COLO829 (cell line): ENCODE data around the gene KCNMA1.

Source experiments
- DNase-seq: peaks from one replicate; pipeline ENCODE4 v3.0.0; 2012; ENCODE audit warnings: low spot score

KCNMA1 gene

DNA sequence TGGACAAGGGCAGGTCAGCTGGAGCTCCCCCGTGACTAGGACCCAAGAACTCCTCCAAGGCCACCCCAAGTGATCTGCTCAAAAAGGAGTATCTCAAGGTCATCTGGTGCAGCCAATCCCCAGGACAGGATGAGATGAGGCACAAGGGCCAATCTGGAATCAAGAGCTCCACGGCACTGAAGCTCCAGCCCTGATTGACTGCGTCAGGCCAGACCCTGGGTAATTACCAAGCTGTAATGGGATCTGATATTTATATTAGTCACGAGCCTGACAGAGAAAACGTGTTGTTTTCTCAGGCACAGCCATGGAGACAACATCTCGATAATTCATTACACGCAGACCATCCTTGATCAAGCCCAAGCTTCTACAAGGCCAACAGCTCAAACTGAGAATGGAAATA lies 4.2 kb downstream of the KCNMA1 start:
- no peak for DNase-seq

DNA sequence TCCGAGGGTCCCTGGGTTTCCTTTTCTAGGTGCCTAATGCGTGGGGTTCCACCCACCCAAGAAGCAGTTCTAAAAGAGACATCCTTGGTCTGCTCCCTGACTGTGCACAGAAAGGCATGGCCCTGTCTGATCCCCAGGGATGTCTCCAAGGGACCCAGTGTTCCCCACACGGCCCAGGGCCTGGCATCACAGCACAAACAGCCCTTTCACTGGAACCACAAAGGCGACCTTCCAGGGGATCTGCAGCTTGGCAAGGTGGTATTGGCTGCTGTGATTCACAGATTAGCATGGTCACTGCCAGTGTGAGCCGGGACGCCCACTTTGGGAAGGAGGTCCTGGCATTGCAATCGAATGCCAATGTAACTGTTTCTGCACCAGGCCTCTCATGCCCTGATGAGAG lies 6.4 kb downstream of the KCNMA1 start:
- DNase-seq = no peak

DNA sequence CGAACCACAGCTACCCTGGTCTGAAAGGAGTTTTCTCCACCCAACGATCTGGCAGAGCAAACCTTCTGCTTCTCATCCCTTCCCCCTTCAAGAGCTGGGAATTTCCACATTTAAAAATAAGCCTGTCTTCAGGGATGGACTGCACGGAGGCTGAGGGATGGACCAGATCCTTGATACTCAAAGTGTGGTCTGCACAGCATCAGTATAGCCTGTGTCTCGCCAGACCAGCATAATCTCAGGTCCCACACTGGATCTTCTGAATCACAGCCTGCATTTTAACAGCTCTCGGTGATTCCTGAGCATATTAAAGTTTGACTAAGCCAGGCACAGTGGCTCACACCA lies 7.1 kb downstream of the KCNMA1 start:
- no peak for DNase-seq

DNA sequence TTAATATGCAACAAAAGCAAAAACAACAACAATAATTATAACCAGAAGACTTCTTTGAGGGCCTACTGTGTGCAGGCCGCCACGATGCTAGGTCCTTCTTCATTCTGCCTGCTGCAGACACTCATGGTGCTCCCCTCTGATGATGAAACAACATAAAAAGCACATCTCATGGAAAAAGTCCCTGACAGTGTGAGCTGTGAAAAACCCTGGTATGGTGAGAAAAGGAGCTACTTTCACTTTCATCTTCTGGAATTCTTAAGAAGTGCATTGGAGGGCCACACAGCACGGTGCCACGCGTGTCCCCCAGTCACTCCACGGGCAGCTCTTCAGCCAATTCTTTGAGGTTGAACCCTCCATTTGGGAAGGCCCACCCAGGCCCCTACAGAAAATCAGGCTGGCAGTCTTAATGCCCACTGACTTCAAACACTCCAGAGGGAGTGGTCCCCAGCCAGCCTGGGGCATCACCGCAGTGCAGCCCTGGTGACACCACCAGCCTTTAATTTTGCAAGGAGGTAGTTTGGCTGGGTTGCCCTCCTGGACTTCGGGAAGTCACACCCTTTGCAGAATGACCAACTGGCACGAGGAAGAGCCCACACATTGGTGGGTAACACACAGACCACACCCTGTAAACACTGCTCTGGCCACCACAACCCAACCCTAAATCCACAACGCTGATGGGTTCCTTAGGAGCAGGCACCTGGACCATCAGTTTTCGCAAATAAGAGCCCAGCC lies 7.7 kb downstream of the KCNMA1 start:
- DNase-seq = no peak

GRCh38 chr10:77628906-77629730 lies 8.5 kb downstream of the KCNMA1 start:
- DNase-seq = no peak

- no peak for DNase-seq
Measured at GRCh38 chr10:77626266-77626935, 11.2 kb downstream of the KCNMA1 start.

- no peak for DNase-seq
Measured at GRCh38 chr10:77625379-77625778, 12.2 kb downstream of the KCNMA1 start.

GRCh38 chr10:77622889-77623291 lies 14.7 kb downstream of the KCNMA1 start:
- no peak for DNase-seq

- DNase-seq = no peak
Measured at GRCh38 chr10:77620731-77621130, 16.9 kb downstream of the KCNMA1 start.

DNA sequence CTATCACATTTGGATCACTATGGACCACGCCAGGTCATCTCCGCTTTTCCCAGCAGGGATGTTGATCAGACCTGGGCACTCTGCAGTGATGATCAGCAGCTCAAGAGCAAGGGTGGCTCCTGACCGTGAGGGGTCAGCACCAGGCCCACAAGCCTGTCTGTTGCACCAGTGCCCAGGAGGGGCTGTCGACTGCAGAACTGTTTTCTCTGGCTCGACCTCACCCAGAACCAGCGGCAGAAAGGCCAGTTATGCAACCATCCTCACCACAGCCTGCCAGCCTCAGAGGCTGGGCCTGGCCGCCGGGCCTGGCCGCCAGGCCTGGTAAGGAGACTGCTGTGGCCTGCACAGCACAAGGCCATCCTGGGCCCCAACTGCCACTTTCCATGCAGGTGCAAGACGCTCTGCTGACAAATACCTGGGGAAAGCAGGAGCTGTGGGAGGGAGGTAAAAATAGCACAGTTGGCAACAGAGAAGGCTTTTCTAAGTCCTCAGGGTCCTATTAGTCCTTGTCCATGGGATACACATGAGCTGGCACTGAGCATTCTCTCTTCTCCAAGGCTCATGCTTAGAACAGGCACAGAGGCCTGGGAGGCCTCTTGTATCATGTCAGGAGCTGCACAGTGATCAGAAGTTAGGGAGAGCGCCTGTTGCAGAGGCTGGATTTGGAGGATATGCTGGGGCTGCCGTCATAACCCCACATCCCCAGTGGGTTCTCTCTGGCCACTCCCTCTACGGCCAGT lies 17.5 kb downstream of the KCNMA1 start:
- DNase-seq = no peak

DNA sequence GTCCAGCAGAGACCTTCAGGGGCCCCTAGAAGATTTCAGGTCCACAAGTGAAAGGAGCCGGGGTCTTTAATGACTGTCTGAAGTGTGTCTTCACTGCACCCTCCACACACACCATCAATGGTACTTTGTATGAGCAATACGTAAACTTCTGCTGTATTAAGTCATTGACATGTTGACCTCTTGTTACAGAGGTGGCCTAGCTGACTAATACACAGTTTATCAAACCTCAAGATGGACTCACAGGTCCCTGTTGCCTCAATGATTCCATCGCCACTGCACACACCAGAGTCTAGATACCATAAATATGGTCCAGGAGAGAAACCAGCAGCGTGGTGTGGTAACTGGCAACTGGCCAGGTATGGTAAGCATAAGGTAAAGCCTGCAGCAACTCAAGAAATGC lies 19.5 kb downstream of the KCNMA1 start:
- no peak for DNase-seq

DNA sequence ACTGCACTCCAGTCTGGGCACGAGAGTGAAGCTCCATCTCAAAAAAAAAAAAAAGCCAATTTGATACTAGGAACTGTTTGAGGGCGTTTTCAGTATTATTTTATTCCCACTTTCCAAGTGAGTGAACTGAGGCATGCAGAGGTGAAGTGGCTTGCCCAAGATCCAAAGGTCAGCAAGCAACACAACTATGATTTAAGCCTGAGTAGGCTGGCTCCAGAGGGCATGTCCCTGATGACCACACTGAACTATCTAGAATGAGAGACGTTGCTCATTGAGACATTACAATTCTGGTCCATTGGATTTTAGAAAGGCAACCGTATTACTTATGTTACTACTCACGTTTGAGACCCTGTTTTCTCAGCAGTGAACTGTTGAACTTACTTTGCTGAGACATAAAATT lies 20.8 kb downstream of the KCNMA1 start:
- DNase-seq = no peak

DNA sequence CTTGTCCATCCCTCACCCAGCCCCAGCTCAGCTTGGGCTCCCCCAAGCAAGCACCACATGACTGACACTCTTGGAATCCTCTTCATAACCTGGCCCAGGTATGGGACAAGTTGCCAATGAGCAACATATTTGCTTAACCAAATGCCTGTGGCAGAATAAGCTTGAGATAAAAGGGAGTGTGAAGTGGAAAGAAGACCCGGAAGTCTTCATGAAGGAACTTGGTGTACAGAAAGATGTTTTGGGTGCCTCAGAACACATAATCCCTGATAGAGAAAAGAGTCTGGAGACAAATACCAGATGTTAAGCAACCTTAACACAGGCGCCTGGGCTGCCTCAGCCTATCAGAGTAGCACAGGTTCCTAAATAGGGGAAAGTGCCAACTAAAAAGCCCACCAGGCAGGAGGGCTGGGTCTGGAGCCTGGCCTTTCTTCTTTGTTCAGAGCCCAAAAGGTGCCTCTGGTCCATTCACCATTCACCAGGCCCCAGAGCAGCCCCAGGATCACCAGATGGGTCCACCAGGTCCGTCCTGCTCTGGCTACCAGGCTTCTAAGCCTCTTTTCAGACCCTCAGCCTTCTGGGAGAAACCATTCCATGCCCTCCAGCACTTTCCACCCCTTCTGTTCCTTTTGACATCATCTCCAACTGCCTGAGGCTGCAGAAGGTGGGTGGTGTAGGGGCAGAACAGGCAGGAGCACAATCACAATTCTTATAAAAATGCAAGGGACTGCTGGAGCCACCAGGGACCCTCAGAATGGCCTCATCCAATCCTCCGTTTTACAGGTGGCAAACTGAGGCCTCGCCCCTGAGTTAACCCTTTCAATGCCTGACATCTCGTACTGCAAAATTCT lies 22.6 kb downstream of the KCNMA1 start:
- no peak for DNase-seq

DNA sequence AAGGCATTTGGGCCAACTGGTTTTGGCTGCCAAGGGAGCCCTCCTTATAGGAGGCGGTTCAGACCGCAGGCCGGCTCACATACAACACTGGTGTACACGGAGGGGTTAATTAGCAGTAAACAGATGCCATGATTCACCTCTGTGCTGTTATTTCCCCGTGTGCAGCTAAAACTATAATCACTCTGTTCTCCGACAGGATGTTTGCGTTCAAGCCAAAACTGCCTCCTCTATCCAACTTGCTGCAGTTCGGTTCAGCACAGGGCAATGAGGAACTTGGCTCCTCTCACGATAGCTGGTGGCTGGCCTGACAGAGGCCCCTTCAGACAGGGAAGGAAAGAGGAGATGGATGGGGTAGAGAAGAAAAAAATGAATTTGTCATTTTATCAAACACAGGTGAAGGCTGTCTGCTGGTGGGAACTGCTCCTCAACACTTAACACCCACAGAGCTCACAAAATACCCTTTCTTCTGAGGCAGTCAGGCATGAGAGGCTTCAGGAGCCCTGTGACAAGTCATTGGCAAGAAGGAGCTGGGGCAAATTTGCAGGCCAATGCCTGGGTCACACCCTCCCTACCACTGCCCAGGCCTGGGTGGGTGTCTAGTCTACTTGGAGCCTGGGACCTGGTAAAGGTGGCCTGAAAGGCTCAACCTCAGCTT lies 24.0 kb downstream of the KCNMA1 start:
- peak; percentile 37 for DNase-seq

- DNase-seq = no peak
Measured at GRCh38 chr10:77611670-77612069, 25.9 kb downstream of the KCNMA1 start.

DNA sequence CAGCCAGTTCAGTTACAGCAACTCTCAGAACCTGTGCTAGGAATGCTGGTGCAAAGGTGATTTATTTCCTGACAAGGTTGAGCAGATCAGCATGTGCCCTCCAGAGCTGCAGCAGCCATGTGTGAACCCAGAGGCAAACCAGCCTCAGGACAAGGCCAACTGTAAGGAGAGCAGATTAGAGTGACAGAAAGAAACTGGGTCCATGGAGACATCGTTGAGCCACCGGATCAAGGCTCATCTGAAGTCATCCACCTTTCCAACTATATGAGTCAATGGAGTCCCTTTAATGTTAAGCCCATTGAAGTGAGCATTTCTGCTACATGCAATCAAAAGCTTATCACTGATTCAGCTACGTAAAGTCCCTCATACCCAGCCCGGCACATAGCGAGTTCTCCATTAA lies 26.4 kb downstream of the KCNMA1 start:
- no peak for DNase-seq

- DNase-seq = no peak
Measured at GRCh38 chr10:77609781-77610272, 27.8 kb downstream of the KCNMA1 start.

GRCh38 chr10:77608281-77608680 lies 29.3 kb downstream of the KCNMA1 start:
- no peak for DNase-seq

- no peak for DNase-seq
Measured at GRCh38 chr10:77606751-77607150, 30.9 kb downstream of the KCNMA1 start.

DNA sequence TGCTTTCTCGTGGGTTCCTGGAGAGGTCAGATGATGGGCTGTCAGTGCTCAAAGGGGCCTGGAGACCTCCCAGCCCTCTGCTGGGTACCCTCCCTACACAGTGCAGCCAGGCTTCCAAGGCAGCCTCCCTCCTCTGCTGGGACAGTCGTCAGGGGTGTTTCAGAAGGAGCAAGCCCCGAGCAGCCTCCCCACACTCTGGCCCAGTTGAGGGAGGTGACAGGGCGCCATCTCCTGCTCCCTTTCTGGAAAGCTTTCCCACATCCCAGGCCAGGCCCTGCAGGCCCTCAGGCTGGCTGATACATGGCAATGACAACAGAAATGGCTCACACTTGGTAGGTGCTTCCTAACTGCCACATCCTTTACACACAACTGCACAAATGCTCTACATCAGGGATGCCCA lies 32.1 kb downstream of the KCNMA1 start:
- no peak for DNase-seq

DNA sequence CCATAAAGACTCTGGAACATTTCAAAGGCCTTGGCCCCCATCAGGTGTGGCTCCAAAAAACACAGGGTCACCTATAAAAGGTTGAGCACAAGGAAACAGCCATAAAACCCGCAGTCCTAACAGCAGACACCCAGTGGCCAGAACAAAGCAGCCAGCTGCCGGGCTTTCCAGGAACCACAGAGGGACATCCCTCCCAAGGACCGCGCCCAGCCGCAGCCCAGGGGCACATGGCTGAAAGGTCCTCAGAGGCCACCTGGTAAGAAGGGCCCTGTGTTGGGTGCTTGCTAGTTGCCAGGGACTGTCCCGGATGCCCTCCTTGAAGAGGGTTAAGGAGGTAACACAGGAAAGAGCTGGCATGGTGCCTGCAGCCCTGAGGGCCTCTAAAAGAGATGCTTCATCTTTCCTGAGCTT lies 32.7 kb downstream of the KCNMA1 start:
- DNase-seq = no peak
